Measurements from ENCODE around the gene CHCHD6. TPM values are rescaled to one million over a fixed set of nuclear protein-coding genes. Genes with fewer than 3 reads are reported as not detected.

Gene CHCHD6
- total RNA-seq, 1 experiment from 2014 or later: 36.3 TPM

DNA sequence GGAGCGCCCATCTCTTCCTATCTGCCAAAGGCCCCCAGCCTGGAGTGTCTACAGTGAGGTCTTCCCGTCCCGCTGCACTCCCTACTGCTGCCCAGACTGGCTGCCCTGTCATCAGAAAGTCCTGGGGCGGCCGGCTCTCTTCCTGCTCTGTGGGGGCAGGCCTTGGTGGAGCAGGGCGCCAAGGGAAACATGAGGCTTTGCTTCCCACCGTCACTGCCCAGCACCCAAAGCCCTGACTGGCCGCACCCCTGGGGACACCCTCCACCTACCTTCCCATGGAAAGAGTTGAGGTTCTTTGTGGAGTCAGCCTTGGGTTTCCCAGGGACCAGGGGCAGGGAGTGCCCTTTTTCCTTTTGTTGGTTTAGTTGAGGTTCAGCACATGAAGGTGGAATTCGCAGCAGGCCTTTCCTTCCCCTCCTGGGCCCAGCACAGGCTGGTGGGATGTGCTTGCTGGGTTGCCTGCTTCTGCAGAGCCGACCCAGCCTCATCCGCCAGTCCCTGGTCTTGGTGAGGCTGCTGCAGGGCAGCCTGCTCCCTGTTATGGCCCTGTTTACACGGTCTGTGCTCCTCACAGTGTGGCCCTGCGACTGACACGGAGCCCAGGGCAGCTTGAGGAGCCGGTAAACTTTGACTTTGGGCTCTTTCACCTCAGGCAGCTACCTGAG is 227.0 kb downstream of the CHCHD6 start:
- H3K4me3 ChIP-seq (replicated peaks in 1 of 2; ENCODE audit: low read depth in 1 of 2, low read length in 2 of 2): no peak overlapping the region
- no peak overlapping the region for H3K4me2 ChIP-seq (ENCODE audit: low read length)
- intact Hi-C loops (cut with micrococcal nuclease): no loop called here
- DNase-seq (ENCODE audit: low read depth, low spot score): no peak
- no peak overlapping the region for H3K9ac ChIP-seq (ENCODE audit: low read length)
- H3K79me2 ChIP-seq (ENCODE audit: insufficient read depth, low read length): no peaks in the 10 kb centered on the region
- H3K4me1 ChIP-seq (ENCODE audit: control insufficient read depth in 1 of 2, insufficient read depth in 2 of 2, low read length in 2 of 2): peaks cover 5 to 13% of the 10 kb centered on the region in 2 experiments; a peak in 3 of 4 replicates
- H3K9me2 ChIP-seq (ENCODE audit: insufficient read depth): no peaks in the 10 kb centered on the region
- H2AFZ ChIP-seq (ENCODE audit: low read depth, low read length, poor library complexity, severe bottlenecking): no peak overlapping the region
- ChIA-PET POLR2A (no interaction called here), CTCF (no interaction called here), RAD21 (ENCODE audit: low non-redundant PET in 1 of 2, low total read pairs in 2 of 2, uncharacterized antibody in 2 of 2, unreplicated experiment in 2 of 2) (no interaction called here)
- no peaks in the 10 kb centered on the region for H3K36me3 ChIP-seq (ENCODE audit: control insufficient read depth in 1 of 2, insufficient read depth in 2 of 2, low read length in 2 of 2)
- no peak overlapping the region for H3K27ac ChIP-seq (ENCODE audit: low read depth, low read length)
- BruUV-seq (replicated peaks): no TSS peak
- no peak for TF ChIP-seq POLR2AphosphoS5 (IDR thresholded peaks at IDR 0.05; ENCODE audit: low read depth, low read length)
- TF ChIP-seq, protein P1, sequence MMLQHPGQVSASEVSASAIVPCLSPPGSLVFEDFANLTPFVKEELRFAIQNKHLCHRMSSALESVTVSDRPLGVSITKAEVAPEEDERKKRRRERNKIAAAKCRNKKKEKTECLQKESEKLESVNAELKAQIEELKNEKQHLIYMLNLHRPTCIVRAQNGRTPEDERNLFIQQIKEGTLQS (IDR thresholded peaks at IDR 0.05): no peak
- ATAC-seq: no peak
- H3K9me3 ChIP-seq (ENCODE audit: control insufficient read depth in 1 of 2, insufficient read depth in 1 of 2, low read depth in 1 of 2, low read length in 2 of 2): no peaks in the 10 kb centered on the region
- no peaks in the 10 kb centered on the region for H3K27me3 ChIP-seq (ENCODE audit: insufficient read depth, low read length)
- no peaks in the 10 kb centered on the region for H4K20me1 ChIP-seq (ENCODE audit: insufficient read depth)

DNA sequence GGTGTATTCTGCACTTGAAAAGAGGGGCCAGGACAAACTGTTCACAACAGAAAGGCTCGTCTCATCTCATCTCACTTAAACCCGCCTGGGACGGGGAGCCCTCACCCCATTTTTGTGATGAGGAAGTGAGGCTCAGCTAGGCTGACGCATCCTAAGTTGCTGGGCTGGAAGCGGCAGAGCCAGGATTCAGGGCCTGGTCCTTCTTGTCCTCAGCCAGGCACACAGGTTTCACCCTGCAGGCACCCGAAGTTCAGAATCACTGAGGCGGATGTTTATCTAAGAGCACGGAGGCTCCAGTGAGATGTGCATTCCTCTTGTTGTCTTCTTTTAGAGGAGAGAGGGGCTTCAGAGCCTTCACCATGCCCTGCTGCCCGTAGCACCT is 227.8 kb downstream of the CHCHD6 start:
- Histone ChIP-seq H3K36me3 (ENCODE audit: control insufficient read depth in 1 of 2, insufficient read depth in 2 of 2, low read length in 2 of 2) (no peaks in the 10 kb centered on the region), H3K9me2 (ENCODE audit: insufficient read depth) (no peaks in the 10 kb centered on the region), H3K4me3 (replicated peaks in 1 of 2; ENCODE audit: low read depth in 1 of 2, low read length in 2 of 2) (no peak overlapping the region), H3K27me3 (ENCODE audit: insufficient read depth, low read length) (no peaks in the 10 kb centered on the region), H3K27ac (ENCODE audit: low read depth, low read length) (no peak overlapping the region), H3K4me1 (ENCODE audit: control insufficient read depth in 1 of 2, insufficient read depth in 2 of 2, low read length in 2 of 2) (peaks cover 0 to 6% of the 10 kb centered on the region in 2 experiments; a peak in 3 of 4 replicates), H4K20me1 (ENCODE audit: insufficient read depth) (no peaks in the 10 kb centered on the region), H3K79me2 (ENCODE audit: insufficient read depth, low read length) (no peaks in the 10 kb centered on the region), H3K9ac (ENCODE audit: low read length) (no peak overlapping the region), H3K4me2 (ENCODE audit: low read length) (no peak overlapping the region), H2AFZ (ENCODE audit: low read depth, low read length, poor library complexity, severe bottlenecking) (no peak overlapping the region), H3K9me3 (ENCODE audit: control insufficient read depth in 1 of 2, insufficient read depth in 1 of 2, low read depth in 1 of 2, low read length in 2 of 2) (no peaks in the 10 kb centered on the region)
- DNase-seq (ENCODE audit: low read depth, low spot score): no peak
- no peak for TF ChIP-seq POLR2AphosphoS5 (IDR thresholded peaks at IDR 0.05; ENCODE audit: low read depth, low read length)
- TF ChIP-seq CTCF (IDR thresholded peaks at IDR 0.05 in 2 of 3, conservative IDR thresholded peaks at IDR 0.05 in 1 of 3; ENCODE audit: borderline replicate concordance in 1 of 3, insufficient read depth in 1 of 3, low read depth in 2 of 3, low read length in 2 of 3): no peak
- no peak for TF ChIP-seq FOSL1 (IDR thresholded peaks at IDR 0.05; ENCODE audit: low read depth)
- TF ChIP-seq EZH2 (IDR thresholded peaks at IDR 0.05): no peak
- TF ChIP-seq SP1 (IDR thresholded peaks at IDR 0.05; ENCODE audit: low read depth): no peak
- no peak for TF ChIP-seq SIN3A (IDR thresholded peaks at IDR 0.05; ENCODE audit: low read depth)
- intact Hi-C loops (cut with micrococcal nuclease): no loop called here
- ChIA-PET CTCF (no interaction called here), POLR2A (no interaction called here), RAD21 (ENCODE audit: low non-redundant PET in 1 of 2, low total read pairs in 2 of 2, uncharacterized antibody in 2 of 2, unreplicated experiment in 2 of 2) (no interaction called here)
- no peak for ATAC-seq
- no TSS peak for BruUV-seq (replicated peaks)

All from HCT116 (cell line).